GM12872 (cell line): ENCODE results near the gene CDH20.

Experiments used
- CTCF ChIP-seq: IDR thresholded peaks from 3 replicates; pipeline ENCODE4 v1.5.1; 2011; ENCODE audit warnings: low read depth, mild to moderate bottlenecking, low read length, moderate library complexity; ENCODE audit not compliant: insufficient read depth

Gene CDH20

GRCh38 chr18:61333271-61333745 lies at the start of gene CDH20:
Gene CDH20 (plus strand): TSS chr18:61333430.
- TF ChIP-seq CTCF = no peak

GRCh38 chr18:61284039-61284438 lies 49.2 kb upstream of the CDH20 start:
- no peak for TF ChIP-seq CTCF

- TF ChIP-seq CTCF = no peak
Observed at GRCh38 chr18:61285777-61286176, 47.5 kb upstream of the CDH20 start.

GRCh38 chr18:61286867-61287266 lies 46.4 kb upstream of the CDH20 start:
- TF ChIP-seq CTCF = no peak

GRCh38 chr18:61290616-61291015 lies 42.6 kb upstream of the CDH20 start:
- TF ChIP-seq CTCF = no peak

GRCh38 chr18:61292280-61293035 lies 40.8 kb upstream of the CDH20 start:
- TF ChIP-seq CTCF = no peak

- TF ChIP-seq CTCF = no peak
Observed at GRCh38 chr18:61295153-61295552, 38.1 kb upstream of the CDH20 start.
